Central memory CD8-positive, alpha-beta T cell (primary cell): ENCODE data around the gene TLX1.

ENCODE experiments used
- ATAC-seq: fragments of 150-1000 bp; cut with Tn5 transposase; replicated peaks from 2 replicates; pipeline ENCODE4 v1.10.0; 2022; ENCODE audit warnings: mild to moderate bottlenecking, moderate FRiP score, moderate number of reproducible peaks; ENCODE audit not compliant: poor library complexity, severe bottlenecking; ENCODE audit errors: extremely low read depth
- DNase-seq, 2 donors: peaks; one replicate each; pipeline ENCODE4 v3.0.0; 2021; ENCODE audit warnings: low spot score in 2 of 2
- H3K27ac Mint-ChIP-seq: one replicate; pipeline ENCODE4 v1.8.0; 2022; ENCODE audit warnings: low read depth, mild to moderate bottlenecking, moderate library complexity, mixed read lengths
- H3K27me3 Mint-ChIP-seq: one replicate; pipeline ENCODE4 v1.8.0; 2022; ENCODE audit warnings: mixed read lengths
- H3K36me3 Mint-ChIP-seq: one replicate; pipeline ENCODE4 v1.8.0; 2022; ENCODE audit warnings: mild to moderate bottlenecking, moderate library complexity, mixed read lengths; ENCODE audit not compliant: insufficient read depth
- H3K4me1 Mint-ChIP-seq: one replicate; pipeline ENCODE4 v1.8.0; 2022; ENCODE audit warnings: mixed read lengths
- H3K4me3 Mint-ChIP-seq: one replicate; pipeline ENCODE4 v1.8.0; 2022; ENCODE audit warnings: mild to moderate bottlenecking, moderate library complexity, mixed read lengths
- H3K9me3 Mint-ChIP-seq: one replicate; pipeline ENCODE4 v1.8.0; 2022; ENCODE audit warnings: mixed read lengths

Gene TLX1

GRCh38 chr10:101096378-101096777, 34.7 kb upstream of the TLX1 start:
- peaks cover 2% of the 10 kb centered on the region for H3K36me3 Mint-ChIP-seq
- H3K4me3 Mint-ChIP-seq = no peak overlapping the region
- peaks cover 90% of the 10 kb centered on the region for H3K27me3 Mint-ChIP-seq
- DNase-seq (no peak), ATAC-seq (no peak)
- peaks cover 5% of the 10 kb centered on the region for H3K4me1 Mint-ChIP-seq
- no peaks in the 10 kb centered on the region for H3K9me3 Mint-ChIP-seq
- no peak overlapping the region for H3K27ac Mint-ChIP-seq

GRCh38 chr10:101097881-101098280, 33.2 kb upstream of the TLX1 start:
- Mint-ChIP-seq H3K27me3 (peaks cover 90% of the 10 kb centered on the region), H3K9me3 (no peaks in the 10 kb centered on the region), H3K4me3 (no peak overlapping the region), H3K36me3 (peaks cover 2% of the 10 kb centered on the region), H3K27ac (no peak overlapping the region), H3K4me1 (peaks cover 5% of the 10 kb centered on the region)
- ATAC-seq = no peak
- no peak for DNase-seq

GRCh38 chr10:101099901-101100300, 31.2 kb upstream of the TLX1 start:
- ATAC-seq = no peak
- Mint-ChIP-seq H3K4me3 (no peak overlapping the region), H3K36me3 (peaks cover 2% of the 10 kb centered on the region), H3K4me1 (peaks cover 5% of the 10 kb centered on the region), H3K27me3 (peaks cover 83% of the 10 kb centered on the region), H3K9me3 (no peaks in the 10 kb centered on the region), H3K27ac (no peak overlapping the region)
- no peak for DNase-seq

DNA sequence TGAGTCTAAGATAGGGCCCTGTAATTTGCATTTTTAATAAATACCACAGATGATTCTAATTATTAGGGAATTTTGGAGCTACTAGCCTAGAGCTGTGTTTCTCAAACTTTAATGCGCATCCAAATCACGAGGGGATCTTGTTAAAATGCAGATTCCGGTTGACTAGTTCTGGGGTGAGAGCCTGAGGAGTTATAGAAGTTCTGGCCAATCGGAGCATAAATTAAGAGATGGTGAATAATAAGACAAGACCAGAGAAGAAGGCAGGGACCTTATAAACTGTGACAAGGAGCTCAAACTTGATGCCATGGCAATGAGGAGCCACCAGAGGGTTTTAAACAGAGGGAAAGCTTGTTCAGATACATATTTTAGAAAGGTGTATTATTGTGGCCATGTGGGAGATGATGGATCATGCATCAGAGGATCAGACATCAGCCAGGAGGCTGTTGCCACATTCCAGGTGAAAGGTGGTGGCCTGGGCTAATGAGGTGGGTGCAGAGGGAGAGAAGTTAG, 29.7 kb upstream of the TLX1 start:
- ATAC-seq (no peak), DNase-seq (no peak)
- Mint-ChIP-seq H3K27me3 (peaks cover 80% of the 10 kb centered on the region), H3K36me3 (peaks cover 2% of the 10 kb centered on the region), H3K9me3 (no peaks in the 10 kb centered on the region), H3K27ac (no peak overlapping the region), H3K4me3 (no peak overlapping the region), H3K4me1 (no peaks in the 10 kb centered on the region)

- ATAC-seq (no peak), DNase-seq (no peak)
- no peaks in the 10 kb centered on the region for H3K4me1 Mint-ChIP-seq
- H3K27ac Mint-ChIP-seq = no peak overlapping the region
- H3K36me3 Mint-ChIP-seq = no peaks in the 10 kb centered on the region
- H3K4me3 Mint-ChIP-seq = no peak overlapping the region
- H3K27me3 Mint-ChIP-seq = peaks cover 82% of the 10 kb centered on the region
- H3K9me3 Mint-ChIP-seq = no peaks in the 10 kb centered on the region
These were observed 27.7 kb upstream of the TLX1 start for GRCh38 chr10:101103430-101103829.

GRCh38 chr10:101106351-101106750, 24.7 kb upstream of the TLX1 start:
- Mint-ChIP-seq H3K9me3 (no peaks in the 10 kb centered on the region), H3K4me3 (no peak overlapping the region), H3K27me3 (peaks cover 85% of the 10 kb centered on the region), H3K4me1 (no peaks in the 10 kb centered on the region), H3K36me3 (no peaks in the 10 kb centered on the region), H3K27ac (no peak overlapping the region)
- DNase-seq (no peak), ATAC-seq (no peak)

- ATAC-seq = no peak
- no peak for DNase-seq
- no peak overlapping the region for H3K4me3 Mint-ChIP-seq
- H3K4me1 Mint-ChIP-seq = no peaks in the 10 kb centered on the region
- peaks cover 85% of the 10 kb centered on the region for H3K27me3 Mint-ChIP-seq
- no peak overlapping the region for H3K27ac Mint-ChIP-seq
- H3K9me3 Mint-ChIP-seq = no peaks in the 10 kb centered on the region
- H3K36me3 Mint-ChIP-seq = no peaks in the 10 kb centered on the region
These were observed 23.3 kb upstream of the TLX1 start for GRCh38 chr10:101107771-101108170.

GRCh38 chr10:101110856-101111523, 20.1 kb upstream of the TLX1 start:
- H3K4me3 Mint-ChIP-seq = no peak overlapping the region
- ATAC-seq (no peak), DNase-seq (no peak)
- H3K4me1 Mint-ChIP-seq = no peaks in the 10 kb centered on the region
- H3K27ac Mint-ChIP-seq = no peak overlapping the region
- H3K36me3 Mint-ChIP-seq = no peaks in the 10 kb centered on the region
- H3K27me3 Mint-ChIP-seq = peaks cover 94% of the 10 kb centered on the region
- H3K9me3 Mint-ChIP-seq = no peaks in the 10 kb centered on the region

- ATAC-seq (no peak), DNase-seq (no peak)
- no peak overlapping the region for H3K27ac Mint-ChIP-seq
- peaks cover 94% of the 10 kb centered on the region for H3K27me3 Mint-ChIP-seq
- no peak overlapping the region for H3K4me3 Mint-ChIP-seq
- H3K9me3 Mint-ChIP-seq = no peaks in the 10 kb centered on the region
- H3K4me1 Mint-ChIP-seq = no peaks in the 10 kb centered on the region
- no peaks in the 10 kb centered on the region for H3K36me3 Mint-ChIP-seq
These were observed 19.6 kb upstream of the TLX1 start for GRCh38 chr10:101111547-101111946.

- H3K9me3 Mint-ChIP-seq = no peaks in the 10 kb centered on the region
- H3K36me3 Mint-ChIP-seq = no peaks in the 10 kb centered on the region
- no peak for DNase-seq
- no peak overlapping the region for H3K4me3 Mint-ChIP-seq
- H3K27me3 Mint-ChIP-seq = peaks cover 83% of the 10 kb centered on the region
- H3K27ac Mint-ChIP-seq = no peak overlapping the region
- no peak for ATAC-seq
- H3K4me1 Mint-ChIP-seq = no peaks in the 10 kb centered on the region
These were observed 18.1 kb upstream of the TLX1 start for GRCh38 chr10:101112799-101113594.

DNA sequence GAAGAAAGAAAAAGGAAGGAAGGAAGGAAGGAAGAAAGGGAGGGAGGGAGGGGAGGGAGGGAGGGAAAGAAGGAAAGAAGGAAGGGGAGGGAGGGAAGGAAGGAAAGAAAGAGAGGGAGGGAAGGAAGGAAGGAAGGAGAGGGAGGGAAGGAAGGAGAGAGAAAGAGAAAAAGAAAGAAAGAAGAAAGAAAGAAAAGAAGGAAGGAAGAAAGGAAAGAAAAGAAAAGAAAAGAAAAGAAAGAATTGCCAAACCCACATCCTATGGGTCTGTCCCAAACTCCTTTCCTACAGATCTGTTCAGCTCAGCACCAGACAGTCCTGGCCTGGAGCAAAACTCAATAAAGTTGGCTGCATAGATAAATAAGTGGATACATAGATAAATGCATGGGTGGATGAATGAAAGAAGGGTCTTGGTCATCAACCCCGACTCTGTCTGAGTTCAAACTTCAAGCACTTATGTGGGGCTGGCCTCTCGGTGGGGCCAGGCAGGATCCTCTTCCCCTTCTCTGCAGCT, 17.2 kb upstream of the TLX1 start:
- Mint-ChIP-seq H3K27ac (no peak overlapping the region), H3K4me1 (no peaks in the 10 kb centered on the region), H3K4me3 (no peak overlapping the region), H3K9me3 (no peaks in the 10 kb centered on the region), H3K27me3 (peaks cover 82% of the 10 kb centered on the region), H3K36me3 (no peaks in the 10 kb centered on the region)
- ATAC-seq (no peak), DNase-seq (no peak)

DNA sequence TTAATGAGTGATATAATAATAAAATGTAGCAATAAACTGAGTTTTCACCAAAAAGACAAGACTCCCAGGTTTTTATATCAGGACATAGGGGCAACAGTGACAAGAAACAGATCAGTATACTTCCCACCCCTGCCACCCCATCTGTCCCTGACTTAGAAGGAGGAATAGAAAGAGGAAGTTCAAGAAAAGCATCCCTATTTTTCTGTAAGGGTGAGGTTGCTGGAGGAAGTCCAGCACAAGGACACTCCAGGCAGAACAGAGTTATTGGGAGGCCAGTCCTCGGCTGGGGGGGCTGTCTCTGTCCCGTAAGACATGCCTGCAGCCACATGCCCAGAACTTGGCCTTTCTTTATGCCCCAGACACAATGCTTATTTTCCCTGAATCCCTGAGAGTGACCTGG, 16.5 kb upstream of the TLX1 start:
- no peak overlapping the region for H3K27ac Mint-ChIP-seq
- H3K36me3 Mint-ChIP-seq = no peaks in the 10 kb centered on the region

GRCh38 chr10:101116754-101117153, 14.3 kb upstream of the TLX1 start:
- no peaks in the 10 kb centered on the region for H3K36me3 Mint-ChIP-seq
- H3K4me3 Mint-ChIP-seq = no peak overlapping the region
- H3K27ac Mint-ChIP-seq = no peak overlapping the region

More for the DNA sequence above, 16.5 kb upstream of the TLX1 start:
- H3K4me1 Mint-ChIP-seq = no peaks in the 10 kb centered on the region
- no peak for DNase-seq
- H3K9me3 Mint-ChIP-seq = no peaks in the 10 kb centered on the region
- ATAC-seq = no peak
- peaks cover 83% of the 10 kb centered on the region for H3K27me3 Mint-ChIP-seq
- no peak overlapping the region for H3K4me3 Mint-ChIP-seq

More at GRCh38 chr10:101116754-101117153, 14.3 kb upstream of the TLX1 start:
- no peak for ATAC-seq
- H3K27me3 Mint-ChIP-seq = peaks cover 82% of the 10 kb centered on the region
- DNase-seq = no peak
- no peaks in the 10 kb centered on the region for H3K9me3 Mint-ChIP-seq
- H3K4me1 Mint-ChIP-seq = peaks cover 12% of the 10 kb centered on the region
